ENCODE results near the gene RASSF4.

DNA sequence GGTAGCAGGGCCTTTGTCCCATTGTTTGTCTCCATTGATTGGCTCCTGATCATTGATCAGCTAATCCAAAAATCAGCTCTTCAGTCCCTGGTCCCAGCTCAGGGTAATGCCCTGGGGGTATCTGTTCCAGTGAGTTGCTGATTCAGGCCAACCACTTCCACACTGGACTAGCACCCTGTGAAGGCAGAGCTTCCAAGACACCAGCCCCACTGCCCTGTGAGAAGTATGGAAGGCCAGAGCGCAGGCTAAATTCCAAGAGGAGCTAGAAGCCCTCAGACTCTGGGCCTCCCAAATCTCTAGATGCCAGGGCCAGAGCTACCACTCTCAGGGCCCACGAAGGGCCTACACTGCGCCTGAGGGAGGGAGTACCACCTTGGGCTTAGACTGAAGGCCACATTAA lies 38.1 kb upstream of the RASSF4 start:
- TF ChIP-seq POLR2A (IDR thresholded peaks at IDR 0.05), result no peak
- TF ChIP-seq, protein P1, sequence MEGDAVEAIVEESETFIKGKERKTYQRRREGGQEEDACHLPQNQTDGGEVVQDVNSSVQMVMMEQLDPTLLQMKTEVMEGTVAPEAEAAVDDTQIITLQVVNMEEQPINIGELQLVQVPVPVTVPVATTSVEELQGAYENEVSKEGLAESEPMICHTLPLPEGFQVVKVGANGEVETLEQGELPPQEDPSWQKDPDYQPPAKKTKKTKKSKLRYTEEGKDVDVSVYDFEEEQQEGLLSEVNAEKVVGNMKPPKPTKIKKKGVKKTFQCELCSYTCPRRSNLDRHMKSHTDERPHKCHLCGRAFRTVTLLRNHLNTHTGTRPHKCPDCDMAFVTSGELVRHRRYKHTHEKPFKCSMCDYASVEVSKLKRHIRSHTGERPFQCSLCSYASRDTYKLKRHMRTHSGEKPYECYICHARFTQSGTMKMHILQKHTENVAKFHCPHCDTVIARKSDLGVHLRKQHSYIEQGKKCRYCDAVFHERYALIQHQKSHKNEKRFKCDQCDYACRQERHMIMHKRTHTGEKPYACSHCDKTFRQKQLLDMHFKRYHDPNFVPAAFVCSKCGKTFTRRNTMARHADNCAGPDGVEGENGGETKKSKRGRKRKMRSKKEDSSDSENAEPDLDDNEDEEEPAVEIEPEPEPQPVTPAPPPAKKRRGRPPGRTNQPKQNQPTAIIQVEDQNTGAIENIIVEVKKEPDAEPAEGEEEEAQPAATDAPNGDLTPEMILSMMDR (IDR thresholded peaks at IDR 0.05), result no peak
